Measurements from ENCODE around the gene EXOSC5. TPM values are rescaled to one million over a fixed set of nuclear protein-coding genes. Genes with fewer than 3 reads are reported as not detected.
"Not testable (repeated sequence)": the region's sequence is repeated elsewhere in the genome, so short reads cannot be mapped to it uniquely, and the experiment has no call there.

EXOSC5 gene
- 10 to 100 TPM; 18.8 to 25.2 TPM for total RNA-seq

- no peaks in the 10 kb centered on the region for H3K27me3 Mint-ChIP-seq
- H3K4me3 Mint-ChIP-seq = peak within 1 kb of the TSS; percentile 94
- DNase-seq = peak; percentile 99
- H3K36me3 Mint-ChIP-seq (ENCODE audit: low read depth) = peaks cover 4% of the 10 kb centered on the region
- H3K27ac Mint-ChIP-seq = peak within 1 kb of the TSS; percentile 93
- POLR2A ChIA-PET = interaction anchor here (1.3 to 3.2 kb wide), 2 partner anchors 9 to 34 kb away, joined by 3 to 9 read pairs; partner anchors contain the start of gene B9D2
- CTCF ChIA-PET = interaction anchor here (0.9 kb wide), 1 partner anchor 32 kb away, joined by 3 read pairs; no protein-coding TSS in a partner anchor
- peaks cover 42% of the 10 kb centered on the region for H3K4me1 Mint-ChIP-seq
- H3K9me3 Mint-ChIP-seq = no peaks in the 10 kb centered on the region
Measured at GRCh38 chr19:41397086-41398049, at the start of gene EXOSC5, which contains the start of gene BCKDHA. Gene EXOSC5 (minus strand): TSS chr19:41397359. CDS start chr19:41397328, 31 bp downstream. Gene BCKDHA (plus strand): TSS chr19:41397818. CDS start chr19:41397828, 10 bp downstream.

GRCh38 chr19:41445575-41445974 is 48.4 kb upstream of the EXOSC5 start:
- Mint-ChIP-seq H3K27ac (no peak overlapping the region), H3K9me3 (no peaks in the 10 kb centered on the region), H3K4me3 (no peak overlapping the region), H3K27me3 (peaks cover 14% of the 10 kb centered on the region), H3K36me3 (ENCODE audit: low read depth) (no peaks in the 10 kb centered on the region), H3K4me1 (peaks cover 32% of the 10 kb centered on the region)
- no peak for DNase-seq
- ChIA-PET POLR2A (no interaction called here), CTCF (interaction anchor here (0.6 to 1.8 kb wide), 2 partner anchors 11 to 79 kb away, joined by 3 to 5 read pairs; no protein-coding TSS in a partner anchor)

- no peak overlapping the region for H3K4me3 Mint-ChIP-seq
- peaks cover 11% of the 10 kb centered on the region for H3K27me3 Mint-ChIP-seq
- CTCF ChIA-PET = no interaction called here
- no peaks in the 10 kb centered on the region for H3K9me3 Mint-ChIP-seq
- peaks cover 22% of the 10 kb centered on the region for H3K4me1 Mint-ChIP-seq
- no peak for DNase-seq
- H3K36me3 Mint-ChIP-seq (ENCODE audit: low read depth) = no peaks in the 10 kb centered on the region
- no peak overlapping the region for H3K27ac Mint-ChIP-seq
- POLR2A ChIA-PET = no interaction called here
Measured at GRCh38 chr19:41443813-41444455, 46.8 kb upstream of the EXOSC5 start.

GRCh38 chr19:41442473-41443355 is 45.6 kb upstream of the EXOSC5 start, which contains the start of gene ERICH4:
Gene ERICH4 (plus strand): TSS chr19:41443156. CDS start chr19:41443170, 14 bp downstream.
- no peaks in the 10 kb centered on the region for H3K9me3 Mint-ChIP-seq
- ChIA-PET CTCF (no interaction called here), POLR2A (interaction anchor here (1.1 kb wide), 1 partner anchor 126 kb away, joined by 3 read pairs; no protein-coding TSS in a partner anchor)
- no peak within 1 kb of the TSS for H3K4me3 Mint-ChIP-seq
- peaks cover 14% of the 10 kb centered on the region for H3K4me1 Mint-ChIP-seq
- H3K27me3 Mint-ChIP-seq = peaks cover 11% of the 10 kb centered on the region
- H3K27ac Mint-ChIP-seq = no peak within 1 kb of the TSS
- no peak for DNase-seq
- H3K36me3 Mint-ChIP-seq (ENCODE audit: low read depth) = peaks cover 1% of the 10 kb centered on the region

GRCh38 chr19:41441321-41441945 is 44.3 kb upstream of the EXOSC5 start:
- POLR2A ChIA-PET = interaction anchor here (3.0 kb wide), 1 partner anchor 78 kb away, joined by 10 read pairs; the partner anchor contains the start of gene B9D2
- Mint-ChIP-seq H3K27me3 (peaks cover 9% of the 10 kb centered on the region), H3K4me3 (no peak overlapping the region), H3K4me1 (peaks cover 13% of the 10 kb centered on the region), H3K27ac (no peak overlapping the region), H3K36me3 (ENCODE audit: low read depth) (peaks cover 5% of the 10 kb centered on the region), H3K9me3 (no peaks in the 10 kb centered on the region)
- CTCF ChIA-PET = interaction anchor here (3.0 kb wide), 2 partner anchors 7 to 77 kb away, joined by 26 to 42 read pairs; partner anchors contain the start of gene B9D2
- DNase-seq = no peak

GRCh38 chr19:41439441-41440222 is 42.5 kb upstream of the EXOSC5 start, which contains the start of gene DMAC2:
Gene DMAC2 (minus strand): TSS chr19:41439912. CDS start chr19:41439899, 13 bp downstream.
- no peak within 1 kb of the TSS for H3K27ac Mint-ChIP-seq
- CTCF ChIA-PET = interaction anchor here (0.5 to 3.0 kb wide), 27 partner anchors 9 to 805 kb away, joined by 3 to 42 read pairs (median 5); partner anchors contain the start of genes B3GNT8, B9D2 and CEACAM21
- H3K4me3 Mint-ChIP-seq = no peak within 1 kb of the TSS
- POLR2A ChIA-PET = interaction anchor here (0.5 to 3.0 kb wide), 29 partner anchors 9 to 176 kb away, joined by 3 to 30 read pairs (median 5); partner anchors contain the start of genes B3GNT8, B9D2, CEACAM21 and HNRNPUL1
- no peaks in the 10 kb centered on the region for H3K9me3 Mint-ChIP-seq
- peak; percentile 98 for DNase-seq
- H3K36me3 Mint-ChIP-seq (ENCODE audit: low read depth) = peaks cover 10% of the 10 kb centered on the region
- peaks cover 14% of the 10 kb centered on the region for H3K4me1 Mint-ChIP-seq
- peaks cover 9% of the 10 kb centered on the region for H3K27me3 Mint-ChIP-seq

- H3K4me3 Mint-ChIP-seq = no peak overlapping the region
- H3K27ac Mint-ChIP-seq = peak overlapping the region; percentile 42
- POLR2A ChIA-PET = interaction anchor here (1.2 to 2.2 kb wide), 4 partner anchors 10 to 172 kb away, joined by 3 to 30 read pairs (median 6); partner anchors contain the start of gene B3GNT8
- H3K27me3 Mint-ChIP-seq = no peaks in the 10 kb centered on the region
- CTCF ChIA-PET = interaction anchor here (2.7 kb wide), 1 partner anchor 19 kb away, joined by 18 read pairs; no protein-coding TSS in a partner anchor
- peaks cover 11% of the 10 kb centered on the region for H3K4me1 Mint-ChIP-seq
- H3K36me3 Mint-ChIP-seq (ENCODE audit: low read depth) = peaks cover 15% of the 10 kb centered on the region
- DNase-seq = no peak
- no peaks in the 10 kb centered on the region for H3K9me3 Mint-ChIP-seq
Measured at GRCh38 chr19:41437944-41438574, 40.9 kb upstream of the EXOSC5 start.

- Mint-ChIP-seq H3K27ac (no peak overlapping the region), H3K27me3 (no peaks in the 10 kb centered on the region), H3K4me3 (no peak overlapping the region), H3K4me1 (peaks cover 10% of the 10 kb centered on the region), H3K36me3 (ENCODE audit: low read depth) (peaks cover 29% of the 10 kb centered on the region), H3K9me3 (no peaks in the 10 kb centered on the region)
- ChIA-PET CTCF (no interaction called here), POLR2A (no interaction called here)
- DNase-seq = no peak
Measured at GRCh38 chr19:41436674-41436951, 39.5 kb upstream of the EXOSC5 start.

- ChIA-PET CTCF (interaction anchor here (0.6 kb wide), 1 partner anchor 134 kb away, joined by 3 read pairs; no protein-coding TSS in a partner anchor), POLR2A (no interaction called here)
- H3K27ac Mint-ChIP-seq = no peak overlapping the region
- H3K36me3 Mint-ChIP-seq (ENCODE audit: low read depth) = peaks cover 33% of the 10 kb centered on the region
- no peak for DNase-seq
- H3K4me1 Mint-ChIP-seq = peaks cover 10% of the 10 kb centered on the region
- H3K27me3 Mint-ChIP-seq = no peaks in the 10 kb centered on the region
- H3K9me3 Mint-ChIP-seq = no peaks in the 10 kb centered on the region
- no peak overlapping the region for H3K4me3 Mint-ChIP-seq
Measured at GRCh38 chr19:41435936-41436673, 38.9 kb upstream of the EXOSC5 start.

- H3K36me3 Mint-ChIP-seq (ENCODE audit: low read depth) = peaks cover 35% of the 10 kb centered on the region
Measured at GRCh38 chr19:41435376-41435775, 38.2 kb upstream of the EXOSC5 start.

More at GRCh38 chr19:41435376-41435775, 38.2 kb upstream of the EXOSC5 start:
- CTCF ChIA-PET = interaction anchor here (0.6 to 0.7 kb wide), 2 partner anchors 112 to 135 kb away, joined by 3 read pairs; no protein-coding TSS in a partner anchor
- DNase-seq, H3K4me3 Mint-ChIP-seq, H3K27me3 Mint-ChIP-seq, POLR2A ChIA-PET, H3K27ac Mint-ChIP-seq, H3K9me3 Mint-ChIP-seq: not testable (repeated sequence)
- H3K4me1 Mint-ChIP-seq = peaks cover 12% of the 10 kb centered on the region
